NCI-H1105 treated with DMSO at 0.1 percent for 48 hours (cell line): Measurements from ENCODE around the gene TARBP1.
"Not testable (repeated sequence)": the region's sequence is repeated elsewhere in the genome, so short reads cannot be mapped to it uniquely, and the experiment has no call there.

ENCODE experiments used
- DNase-seq: peaks from one replicate; lab custom pipeline; 2025; lab: John Stamatoyannopoulos, UW

TARBP1 gene

DNA sequence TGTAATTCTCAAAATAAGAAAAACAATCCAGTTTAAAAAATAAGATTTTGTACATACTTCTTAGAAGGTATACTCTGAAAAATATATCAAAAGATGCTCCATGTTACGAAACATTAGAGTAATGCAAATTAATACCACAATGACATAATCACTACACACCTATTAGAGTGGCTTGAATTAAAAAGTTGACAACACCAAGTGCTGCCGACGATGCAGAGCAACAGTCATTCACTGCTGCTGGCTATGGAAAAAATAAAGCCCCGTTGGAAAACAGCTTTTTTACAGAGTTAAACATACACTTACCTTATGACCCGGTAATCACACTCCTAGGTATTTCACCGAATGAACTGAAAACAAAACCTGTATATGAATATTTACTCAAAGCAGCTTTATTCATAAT, 90.9 kb downstream of the TARBP1 start:
- no peak for DNase-seq

DNA sequence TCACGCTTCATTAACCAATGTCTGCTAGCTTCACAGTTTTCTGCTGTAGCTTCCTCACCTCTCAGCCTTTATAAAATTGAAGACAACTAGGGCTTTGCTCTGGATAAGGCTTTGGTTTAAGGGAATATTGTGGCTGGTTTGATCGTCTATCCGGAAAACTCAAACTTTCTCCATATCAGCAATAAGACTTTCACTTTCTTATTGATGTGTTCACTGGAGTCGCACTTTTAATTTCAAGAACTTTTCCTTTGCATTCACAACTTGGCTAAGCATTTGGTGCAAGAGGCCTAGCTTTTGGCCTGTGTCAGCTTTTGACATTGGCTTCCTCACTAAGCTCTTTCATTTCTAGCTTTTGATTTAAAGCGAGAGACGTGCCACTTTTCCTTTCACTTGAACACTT, 92.9 kb downstream of the TARBP1 start:
- DNase-seq: no peak

DNA sequence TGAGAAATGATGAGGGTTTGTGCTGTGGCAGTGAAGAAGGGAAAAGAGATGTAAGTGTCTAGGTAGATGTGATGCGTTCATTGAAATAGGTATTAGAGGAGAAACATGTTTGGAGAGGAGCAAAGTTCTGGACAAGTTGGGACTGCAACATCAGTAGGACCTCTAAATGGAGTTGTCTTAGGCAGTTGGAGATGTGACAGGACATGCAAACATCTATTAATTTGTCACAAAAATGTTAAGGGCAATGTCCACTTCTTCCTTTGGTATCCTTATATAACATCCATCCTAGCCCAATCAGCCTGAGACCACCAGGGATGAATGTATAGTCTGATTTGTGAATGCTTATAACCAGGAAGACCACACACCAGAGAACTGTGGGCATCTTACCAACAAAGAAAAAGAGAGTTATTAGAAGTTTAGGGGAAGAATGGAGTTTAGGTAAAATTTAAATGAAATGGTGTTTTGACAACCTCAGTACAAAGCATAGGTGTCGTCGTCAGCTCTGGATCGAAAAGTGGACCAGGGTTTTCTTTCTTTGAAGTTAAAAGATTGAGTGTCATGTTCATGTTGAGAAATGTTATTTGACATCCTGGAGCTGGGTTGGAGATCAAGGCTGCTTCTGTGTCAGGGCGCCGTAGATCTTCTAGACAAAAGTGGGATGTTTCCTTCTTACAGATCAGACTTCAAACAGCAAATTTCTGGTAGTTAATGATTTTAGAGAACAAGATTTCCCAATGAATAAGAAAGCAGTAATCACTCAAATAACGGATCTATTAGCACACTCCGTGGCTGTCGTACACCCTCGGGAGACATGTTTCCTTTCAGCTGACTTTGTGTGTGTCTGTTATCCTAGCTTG, 97.1 kb downstream of the TARBP1 start:
- no peak for DNase-seq

DNA sequence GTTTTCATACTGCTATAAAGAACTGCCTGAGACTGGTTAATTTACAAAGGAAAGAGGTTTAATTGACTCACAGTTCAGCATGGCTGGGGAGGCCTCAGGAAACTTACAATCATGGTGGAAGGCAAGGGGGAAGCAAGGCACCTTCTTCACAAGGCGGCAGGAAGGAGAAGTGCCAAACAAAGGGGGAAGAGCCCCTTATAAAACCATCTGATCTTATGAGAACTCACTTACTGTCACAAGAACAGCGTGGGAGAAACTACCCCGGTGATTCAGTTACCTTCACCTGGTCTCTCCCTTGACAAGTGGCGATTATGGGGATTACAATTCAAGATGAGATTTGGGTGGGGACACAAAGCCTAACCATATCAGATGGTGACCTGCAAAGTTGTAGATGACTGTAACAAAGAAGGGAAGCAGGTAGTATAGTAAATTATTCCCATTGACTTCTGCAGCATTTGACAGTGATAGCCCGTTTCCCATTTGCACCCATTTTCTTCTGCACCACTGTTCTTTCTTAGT, 99.3 kb downstream of the TARBP1 start:
- not testable (repeated sequence) for DNase-seq

DNA sequence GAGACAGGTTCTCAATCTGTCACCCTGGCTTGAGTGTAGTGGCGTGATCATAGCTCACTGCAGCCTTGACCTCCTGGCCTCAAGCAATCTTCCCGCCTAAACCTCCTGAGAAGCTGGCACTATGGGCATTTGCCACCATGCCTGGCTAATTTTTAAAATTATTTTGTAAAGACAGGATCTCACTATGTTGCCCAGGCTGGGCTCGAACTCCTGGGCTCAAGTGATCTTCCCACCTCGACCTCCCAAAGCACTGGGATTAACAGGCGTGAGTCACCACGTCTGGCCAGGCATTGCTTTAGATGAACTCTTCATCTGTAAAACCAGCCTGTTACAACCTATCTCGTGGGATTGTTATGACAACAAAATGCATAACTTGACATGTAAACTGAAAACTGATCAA, 103.3 kb downstream of the TARBP1 start:
- no peak for DNase-seq

DNA sequence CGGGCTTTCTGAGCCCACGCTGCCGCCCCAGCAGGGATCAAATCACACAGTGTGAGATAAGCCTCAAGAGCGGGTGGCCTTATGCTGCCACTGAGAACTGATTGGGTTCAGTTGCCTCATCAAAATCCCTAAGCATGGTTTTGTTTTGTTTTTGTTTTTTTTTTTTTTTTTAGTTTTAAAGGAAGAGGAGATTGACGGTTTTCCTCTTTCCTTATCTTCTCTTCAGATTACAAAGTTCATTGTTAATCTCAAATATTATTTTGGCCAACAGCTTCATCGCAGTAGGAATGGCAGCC, 105.1 kb downstream of the TARBP1 start:
- DNase-seq: no peak

DNA sequence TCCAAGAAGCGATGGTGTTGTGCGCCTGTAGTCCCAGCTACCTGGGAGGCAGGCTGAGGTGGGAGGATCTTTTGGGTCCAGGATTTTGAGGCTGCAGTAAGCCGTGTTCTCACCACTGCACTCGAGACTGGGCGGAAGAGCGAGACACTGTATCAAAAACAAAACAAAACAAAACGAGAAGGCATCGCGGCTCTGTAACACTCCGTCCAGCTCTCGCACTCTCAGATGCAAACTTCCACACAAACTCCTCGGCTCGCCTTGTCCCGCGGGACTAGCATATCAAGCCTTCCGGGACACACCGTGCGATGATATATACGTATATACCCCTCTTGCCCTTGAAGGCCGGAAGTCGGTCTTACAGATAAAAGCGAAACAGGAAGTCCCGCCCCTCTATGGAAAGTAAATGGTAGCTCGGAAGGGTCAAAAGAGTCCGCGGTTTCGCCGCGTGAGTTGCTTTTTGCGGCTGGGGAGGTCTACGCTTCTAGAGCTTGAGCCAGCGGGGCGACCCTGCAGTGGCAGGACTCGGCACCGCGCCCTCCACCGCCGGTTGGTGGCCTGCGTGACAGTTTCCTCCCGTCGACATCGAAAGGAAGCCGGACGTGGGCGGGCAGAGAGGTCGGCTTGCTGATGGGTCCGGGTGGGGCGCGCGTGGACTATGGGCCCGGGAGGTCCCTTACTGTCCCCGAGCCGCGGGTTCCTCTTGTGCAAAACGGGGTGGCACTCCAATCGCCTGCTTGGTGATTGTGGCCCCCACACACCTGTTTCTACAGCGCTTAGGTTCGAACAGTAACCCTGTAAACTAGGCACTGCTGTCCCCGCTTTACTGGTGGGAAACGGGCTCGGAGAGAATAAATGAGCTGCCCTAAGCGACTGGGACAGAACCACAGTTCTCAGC, 105.7 kb downstream of the TARBP1 start, which contains the start of gene COA6:
COA6 (plus strand) TSS at position 393 of the 895 bp plus-strand sequence; CDS start at position 404, 11 bp downstream.
- DNase-seq: peak; percentile 81

DNA sequence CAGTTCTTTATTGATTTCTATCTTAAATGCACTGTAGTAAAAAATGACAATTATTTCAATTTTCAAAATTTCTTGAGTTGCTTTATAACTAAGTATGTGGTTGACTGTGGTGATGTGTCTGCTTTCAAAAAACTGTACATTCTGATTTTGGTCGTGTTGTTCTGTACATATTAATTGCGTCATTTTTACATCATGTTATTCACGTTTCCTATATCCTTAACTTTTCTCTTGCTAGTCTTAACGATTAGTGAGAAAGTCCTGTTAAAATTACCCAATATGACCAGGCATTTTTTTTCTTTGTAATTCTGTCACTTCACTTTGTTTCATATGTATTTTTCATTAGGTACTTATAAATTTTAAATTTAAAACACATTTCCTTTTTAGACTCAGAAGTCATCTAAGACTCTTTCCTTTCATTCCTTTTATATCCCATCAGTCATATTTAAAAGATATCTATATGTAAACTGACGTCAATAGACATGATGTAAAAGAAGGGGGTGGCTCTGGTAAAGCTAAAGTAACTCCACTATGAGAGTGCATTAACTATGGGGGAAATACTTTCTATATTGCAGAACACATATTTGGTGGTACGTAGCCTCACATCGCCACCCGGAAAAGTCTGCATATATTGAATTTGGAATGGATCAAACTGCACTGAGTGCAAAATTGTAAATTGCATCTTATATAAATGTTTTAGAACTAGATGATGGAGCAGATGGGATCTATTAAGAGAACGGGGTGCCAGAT, 106.8 kb downstream of the TARBP1 start:
- no peak for DNase-seq

DNA sequence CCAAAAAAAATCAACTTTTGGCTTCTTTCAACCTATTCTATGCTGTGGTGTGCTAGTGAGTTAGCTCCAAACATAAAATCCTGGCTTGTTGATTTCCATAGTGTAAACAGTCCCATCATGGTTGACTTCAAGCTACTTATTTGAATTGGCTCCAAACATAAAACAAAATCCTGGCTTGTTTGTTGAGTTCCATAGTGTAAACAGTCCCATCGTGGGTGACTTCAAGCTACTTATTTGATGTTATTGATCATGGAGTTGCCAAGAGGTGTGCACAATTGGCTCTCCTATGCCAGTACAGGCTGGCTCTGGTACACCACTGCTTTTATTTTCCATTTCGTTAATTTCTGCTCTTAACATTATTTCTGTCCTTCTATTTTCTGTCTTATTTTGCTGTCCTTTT, 107.6 kb downstream of the TARBP1 start:
- DNase-seq: no peak

DNA sequence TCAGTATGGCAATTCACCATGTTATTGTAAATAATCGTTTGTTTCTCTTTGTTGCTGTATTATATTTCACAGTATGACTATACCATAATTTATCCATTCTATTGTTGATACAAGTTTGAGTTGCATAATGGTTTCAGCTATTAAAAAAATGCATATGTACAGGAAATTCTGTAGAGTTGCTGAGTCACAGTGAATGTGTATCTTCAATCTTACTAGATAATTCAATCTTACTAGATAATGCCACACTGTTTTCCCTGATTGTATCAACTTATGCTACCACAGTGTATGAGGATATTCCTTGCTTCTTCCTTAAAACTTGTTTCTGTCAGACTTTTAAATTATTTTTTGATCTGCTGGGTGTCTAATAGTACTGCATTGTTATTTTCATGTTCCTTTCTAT, 109.2 kb downstream of the TARBP1 start:
- DNase-seq: no peak

DNA sequence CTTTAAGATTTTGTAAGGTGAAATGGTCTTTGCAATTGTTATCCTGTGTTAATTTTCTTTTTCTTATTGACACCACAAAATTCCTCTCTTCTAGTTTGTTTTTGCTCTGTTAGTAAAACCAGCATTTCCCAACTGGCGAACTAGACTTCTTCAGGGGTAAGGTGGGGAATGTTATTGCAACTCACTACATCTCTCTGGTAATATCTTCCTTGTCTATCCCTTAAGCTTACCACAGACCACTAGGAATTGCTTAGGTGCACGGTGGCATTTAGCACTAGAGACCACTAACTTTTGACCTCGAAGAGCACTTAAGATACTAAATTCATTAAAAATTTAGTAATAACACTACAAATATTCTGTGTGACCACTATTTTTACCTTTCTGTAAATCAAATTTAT, 109.9 kb downstream of the TARBP1 start:
- no peak for DNase-seq

DNA sequence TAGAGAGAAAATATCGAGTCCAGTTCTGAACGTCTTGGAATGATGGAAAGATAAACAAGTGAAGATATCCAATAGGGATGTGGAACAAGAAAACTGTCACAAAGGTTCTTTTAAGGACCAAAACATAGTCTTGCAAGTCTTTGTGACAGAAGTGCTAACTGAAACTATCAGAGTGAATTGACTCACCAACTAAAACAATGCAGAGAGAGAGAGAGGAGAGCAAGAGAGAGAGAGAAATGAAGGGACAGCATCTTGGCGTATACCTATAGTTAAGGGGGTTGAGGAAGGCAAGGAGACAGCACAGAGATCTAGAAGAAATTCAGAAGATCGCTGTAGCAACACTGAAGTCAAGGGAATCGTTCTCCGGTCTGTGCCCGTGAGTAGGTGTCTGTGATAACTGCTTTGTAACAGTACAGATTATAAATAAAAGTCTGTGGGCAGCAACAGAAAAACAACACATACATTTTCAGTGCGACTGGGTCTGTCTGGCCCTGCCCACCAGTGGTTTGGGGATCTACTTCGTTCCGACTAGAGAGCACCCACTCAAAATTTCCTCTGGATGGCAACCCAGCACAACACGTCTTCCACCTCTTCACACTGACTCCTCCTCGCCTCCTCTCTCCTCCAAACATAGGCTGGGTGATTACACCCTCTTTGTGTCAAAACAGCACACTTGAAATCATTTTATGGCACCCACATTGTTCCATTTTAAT, 110.5 kb downstream of the TARBP1 start:
- DNase-seq: no peak

DNA sequence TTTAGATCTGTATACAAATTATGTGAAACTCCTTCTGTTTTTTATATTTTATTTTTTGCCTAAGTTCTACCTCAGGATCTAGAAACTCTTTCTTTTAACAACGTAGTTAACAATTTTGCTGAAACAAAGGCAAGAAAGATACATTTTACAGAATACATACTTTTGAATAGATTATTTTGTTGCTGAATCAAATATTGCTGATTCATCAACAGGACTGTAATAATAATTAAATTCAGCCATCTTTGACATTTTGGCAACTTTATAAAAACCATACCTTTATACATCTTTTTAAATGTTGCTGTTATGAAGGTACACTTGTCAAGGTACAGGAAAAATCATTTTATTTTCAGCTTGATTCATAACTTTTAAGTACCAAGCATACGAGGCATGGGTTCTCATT, 116.4 kb downstream of the TARBP1 start:
- DNase-seq: no peak

DNA sequence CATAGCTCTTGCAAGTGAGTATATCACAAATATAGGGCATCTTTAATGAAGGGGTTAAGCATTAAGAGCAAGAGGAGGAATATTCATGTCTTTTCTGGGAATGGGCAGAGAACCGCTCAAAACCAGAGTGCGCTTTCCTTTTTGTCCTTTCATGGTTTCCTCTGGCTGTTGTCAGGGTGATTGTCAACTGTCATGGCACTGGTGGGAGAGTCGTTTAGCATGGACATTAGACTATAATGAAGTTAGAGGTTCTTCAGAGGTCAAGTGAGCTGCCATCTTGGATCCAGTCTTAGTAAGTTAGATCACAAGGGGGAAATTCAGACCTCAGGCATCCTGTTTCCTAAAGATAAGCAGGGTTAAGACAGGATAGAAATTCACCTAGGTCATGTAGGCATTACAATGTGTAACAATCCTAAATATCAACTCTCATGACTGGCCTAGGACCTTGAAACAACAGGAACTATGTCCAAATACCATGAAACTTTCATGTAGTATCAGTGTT, 117.8 kb downstream of the TARBP1 start:
- DNase-seq: no peak

DNA sequence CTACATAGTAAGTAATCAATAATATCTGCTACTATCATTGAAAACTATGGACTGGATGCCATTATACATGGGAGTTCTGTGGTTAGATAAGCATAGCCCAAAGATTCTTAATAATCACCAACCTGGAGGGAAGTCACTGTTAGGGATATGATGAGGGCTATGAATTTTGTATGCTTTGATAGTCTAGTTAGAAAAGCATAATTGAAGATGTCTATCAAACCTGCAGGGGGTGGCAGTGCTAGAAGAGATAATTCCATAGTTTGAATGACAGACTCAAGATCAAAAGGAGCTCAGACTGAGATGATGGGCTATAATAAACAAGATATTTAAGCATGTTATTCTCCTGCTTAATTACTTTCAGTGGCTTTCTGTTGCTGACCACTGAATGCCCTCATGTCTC, 121.1 kb downstream of the TARBP1 start:
- DNase-seq: no peak

DNA sequence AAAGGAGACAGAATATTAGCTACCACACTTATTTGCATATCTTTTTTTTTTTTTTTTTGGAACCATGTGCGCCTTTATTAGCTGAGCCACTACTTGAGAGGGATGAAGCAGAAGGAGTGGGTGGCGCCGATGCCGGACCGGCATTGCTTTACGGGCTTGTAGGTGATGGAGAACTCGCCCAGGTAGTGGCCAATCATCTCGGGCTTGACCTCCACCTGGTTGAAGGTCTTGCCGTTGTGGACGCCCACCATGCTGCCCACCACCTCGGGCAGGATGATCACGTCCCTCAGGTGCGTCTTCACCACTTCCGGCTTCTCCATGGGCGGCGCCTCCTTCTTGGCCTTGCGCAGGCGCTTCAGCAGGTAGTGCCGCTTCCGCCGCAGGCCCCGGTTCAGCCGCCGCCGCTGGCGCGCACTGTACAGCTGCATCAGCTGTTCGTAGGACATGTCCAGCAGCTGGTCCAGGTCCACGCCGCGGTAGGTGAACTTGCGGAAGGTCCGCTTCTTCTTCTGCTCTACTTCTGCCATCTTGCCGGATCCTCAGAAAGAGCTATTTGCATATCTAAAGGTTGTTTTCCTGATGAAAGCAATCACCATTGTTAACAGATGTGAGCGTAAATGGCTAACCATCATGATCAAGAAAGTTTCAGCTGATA, 122.2 kb downstream of the TARBP1 start:
- DNase-seq: peak; percentile 64

DNA sequence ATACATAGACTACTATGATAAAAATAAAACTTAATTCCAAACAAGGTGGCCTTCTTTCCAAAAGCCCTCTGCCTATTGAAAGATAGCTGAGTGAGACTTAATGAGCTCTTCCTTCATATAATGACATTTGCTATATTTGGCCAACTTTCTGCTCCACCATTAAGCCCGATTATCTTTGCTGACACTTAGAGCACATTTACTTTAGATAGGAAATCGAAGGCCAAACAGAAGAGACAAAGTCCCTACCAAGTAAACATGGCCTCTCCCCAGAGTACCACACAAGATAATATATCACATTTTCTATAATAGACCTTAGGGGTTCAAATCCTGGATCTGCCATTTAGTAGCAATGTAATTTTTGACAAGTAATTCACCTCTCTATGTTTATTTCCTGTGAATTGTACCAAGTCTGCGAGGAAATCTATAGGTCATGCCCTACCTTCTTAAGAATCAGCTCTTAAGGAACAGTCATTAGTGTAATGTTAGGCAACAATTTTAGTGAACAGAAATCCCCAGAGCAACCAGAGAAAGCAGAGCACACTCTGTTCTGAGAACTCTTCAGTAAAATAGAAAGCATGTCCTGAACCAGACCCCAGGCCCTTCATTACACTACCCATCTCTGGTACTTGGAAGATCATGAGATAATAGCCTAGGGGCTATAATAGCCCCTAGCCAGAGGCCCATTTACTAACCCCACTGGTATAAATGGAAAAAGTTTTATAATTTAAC, 123.0 kb downstream of the TARBP1 start:
- DNase-seq: no peak

DNA sequence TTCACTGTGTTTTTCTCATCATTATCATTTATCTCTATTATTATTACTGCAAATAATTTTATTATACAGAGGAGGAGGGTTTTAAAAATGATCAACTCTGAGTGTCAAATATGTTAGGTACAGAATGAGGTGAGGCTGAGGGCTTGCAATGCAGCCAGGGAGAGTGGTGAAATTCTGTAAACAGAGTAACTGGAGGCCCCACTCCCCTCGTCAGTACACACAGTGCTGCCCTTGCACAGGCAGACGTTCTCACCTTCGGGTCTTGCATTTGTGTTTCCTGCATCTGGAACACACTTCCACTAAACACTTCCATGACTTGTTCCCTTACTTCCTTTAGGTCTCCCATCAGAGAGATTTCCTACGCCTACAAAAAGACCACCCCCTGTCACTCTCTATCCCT, 130.0 kb downstream of the TARBP1 start:
- DNase-seq: no peak

DNA sequence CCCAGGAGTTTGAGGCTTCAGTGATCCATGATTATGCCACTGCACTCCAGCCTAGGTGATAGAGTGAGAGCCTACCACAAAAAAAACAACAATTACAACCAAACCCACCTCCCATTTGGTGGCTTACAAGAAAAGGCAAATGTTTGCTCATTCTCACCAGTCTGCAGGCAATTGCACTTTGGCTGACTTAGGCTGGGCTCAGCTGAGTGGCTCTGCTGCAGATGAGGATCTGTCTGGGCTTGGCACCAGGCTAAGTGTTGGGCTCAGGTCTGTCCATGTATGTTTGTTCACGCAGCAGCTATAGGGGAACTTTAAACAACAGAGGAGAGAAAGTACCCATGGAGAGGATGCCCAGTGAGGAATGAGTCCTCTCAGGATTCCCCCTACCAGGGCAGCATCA, 133.7 kb downstream of the TARBP1 start:
- DNase-seq: no peak

DNA sequence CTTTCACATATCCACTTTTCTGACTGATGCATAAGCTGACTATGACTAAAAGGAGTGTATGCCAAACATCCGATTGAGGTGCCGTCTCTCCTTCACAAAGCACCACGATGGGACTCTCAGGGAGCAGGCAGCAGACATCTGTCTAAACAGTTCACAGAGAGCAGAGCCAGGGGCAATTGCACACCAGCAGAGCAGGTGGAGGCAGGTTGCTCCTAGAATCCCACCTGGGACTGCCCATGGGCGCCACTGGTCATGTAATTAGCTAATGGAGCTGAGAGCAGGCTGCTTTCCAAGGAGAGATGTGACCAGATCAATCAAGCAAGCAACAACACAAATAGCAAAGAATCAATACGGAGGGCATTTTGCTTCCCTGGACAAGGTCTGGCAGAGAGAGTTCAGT, 136.2 kb downstream of the TARBP1 start:
- DNase-seq: peak; percentile 23
